HEK293 (cell line): ENCODE data around the gene MLLT1.

Source experiments
- CTCF ChIA-PET: fragments of 350-600 bp; formaldehyde crosslinking; extraction: SDS; loops from one replicate; lab custom pipeline; 2021; ENCODE audit warnings: antibody characterized with exemption; lab: Yijun Ruan, JAX
- POLR2A ChIA-PET: fragments of 300-600 bp; formaldehyde crosslinking; extraction: SDS; loops from one replicate; lab custom pipeline; 2020; ENCODE audit warnings: antibody characterized with exemption, inconsistent platforms; lab: Yijun Ruan, JAX
- H3K27ac ChIP-seq: fragments of 200-500 bp; sonication (Bioruptor generic); 2 replicates; pipeline ENCODE4 v1.5.1; 2014; ENCODE audit warnings: low read depth, low read length, control low read depth, inconsistent platforms; ENCODE audit errors: extremely low read depth
- H3K36me3 ChIP-seq, 2 experiments: fragments of 200-500 bp in 1 of 2; sonication (Bioruptor generic) in 1 of 2; 1 replicate in 1 of 2; 2 replicates in 1 of 2; pipeline ENCODE4 v1.5.1; 2014 to 2017; ENCODE audit warnings: inconsistent platforms in 2 of 2, low read length in 2 of 2; ENCODE audit not compliant: control insufficient read depth in 2 of 2, insufficient read depth in 1 of 2
- H3K4me1 ChIP-seq: fragments of 200-500 bp; sonication (Bioruptor generic); 2 replicates; pipeline ENCODE4 v1.5.1; 2014; ENCODE audit warnings: mild to moderate bottlenecking, low read length, inconsistent platforms; ENCODE audit not compliant: control insufficient read depth, insufficient read depth
- H3K4me3 ChIP-seq: 2 replicates; pipeline ENCODE4 v1.5.1; 2011; ENCODE audit warnings: low read depth, mild to moderate bottlenecking, control low read depth, low read length, moderate library complexity
- H3K9me3 ChIP-seq: fragments of 200-500 bp; sonication (Bioruptor generic); 2 replicates; pipeline ENCODE4 v1.5.1; 2014; ENCODE audit warnings: low read depth, low read length, inconsistent platforms; ENCODE audit not compliant: control insufficient read depth, insufficient read depth
- IKZF3 ChIP-seq: fragments of 450-650 bp; IDR thresholded peaks from 2 replicates; pipeline ENCODE4 v1.5.0; 2018; ENCODE audit warnings: missing biosample characterization, mild to moderate bottlenecking, missing genetic modification characterization, moderate library complexity
- YY1 ChIP-seq: fragments of 450-650 bp; formaldehyde crosslinking; IDR thresholded peaks from 2 replicates; pipeline ENCODE4 v1.5.1; 2018; ENCODE audit warnings: missing biosample characterization, missing genetic modification characterization
- ZBTB1 ChIP-seq: fragments of 450-650 bp; formaldehyde crosslinking; IDR thresholded peaks from 2 replicates; pipeline ENCODE4 v1.5.1; 2016; ENCODE audit warnings: missing biosample characterization, missing genetic modification characterization
- ZBTB48 ChIP-seq: fragments of 450-650 bp; formaldehyde crosslinking; IDR thresholded peaks from 2 replicates; pipeline ENCODE4 v1.5.1; 2016; ENCODE audit warnings: missing biosample characterization, missing genetic modification characterization
- ZFP3 ChIP-seq: fragments of 450-650 bp; formaldehyde crosslinking; IDR thresholded peaks from 2 replicates; pipeline ENCODE4 v1.5.1; 2016; ENCODE audit warnings: low read depth, missing biosample characterization, missing genetic modification characterization
- ZNF112 ChIP-seq: fragments of 450-650 bp; formaldehyde crosslinking; IDR thresholded peaks from 2 replicates; pipeline ENCODE4 v1.5.0; 2017; ENCODE audit warnings: missing biosample characterization, missing genetic modification characterization
- ZNF138 ChIP-seq: fragments of 450-650 bp; formaldehyde crosslinking; IDR thresholded peaks from 2 replicates; pipeline ENCODE4 v1.5.1; 2016; ENCODE audit warnings: missing biosample characterization, missing genetic modification characterization, borderline replicate concordance
- ZNF23 ChIP-seq: fragments of 450-650 bp; formaldehyde crosslinking; IDR thresholded peaks from 2 replicates; pipeline ENCODE4 v1.5.1; 2016; ENCODE audit warnings: missing biosample characterization, missing genetic modification characterization, borderline replicate concordance
- ZNF24 ChIP-seq: fragments of 450-650 bp; formaldehyde crosslinking; IDR thresholded peaks from 2 replicates; pipeline ENCODE4 v1.5.1; 2016; ENCODE audit warnings: missing biosample characterization, missing genetic modification characterization
- ZNF311 ChIP-seq: fragments of 450-650 bp; formaldehyde crosslinking; IDR thresholded peaks from 2 replicates; pipeline ENCODE4 v1.5.1; 2017; ENCODE audit warnings: missing biosample characterization, missing genetic modification characterization, borderline replicate concordance
- ZNF366 ChIP-seq: fragments of 450-650 bp; formaldehyde crosslinking; conservative IDR thresholded peaks from 2 replicates; pipeline ENCODE4 v1.5.1; 2016; ENCODE audit warnings: missing biosample characterization, missing genetic modification characterization
- ZNF37A ChIP-seq: fragments of 450-650 bp; IDR thresholded peaks from 2 replicates; pipeline ENCODE4 v1.5.1; 2018; ENCODE audit warnings: missing biosample characterization, missing genetic modification characterization
- ZNF416 ChIP-seq: fragments of 450-650 bp; formaldehyde crosslinking; IDR thresholded peaks from 2 replicates; pipeline ENCODE4 v1.5.1; 2016; ENCODE audit warnings: missing biosample characterization, missing genetic modification characterization
- ZNF501 ChIP-seq: fragments of 450-650 bp; formaldehyde crosslinking; IDR thresholded peaks from 2 replicates; pipeline ENCODE4 v1.5.1; 2016; ENCODE audit warnings: missing biosample characterization, missing genetic modification characterization
- ZNF658 ChIP-seq: fragments of 450-650 bp; formaldehyde crosslinking; IDR thresholded peaks from 2 replicates; pipeline ENCODE4; 2016; ENCODE audit warnings: missing biosample characterization, missing genetic modification characterization
- ZNF701 ChIP-seq: fragments of 450-650 bp; formaldehyde crosslinking; IDR thresholded peaks from 2 replicates; pipeline ENCODE4 v1.5.1; 2016; ENCODE audit warnings: missing biosample characterization, missing genetic modification characterization
- ZNF785 ChIP-seq: fragments of 450-650 bp; formaldehyde crosslinking; IDR thresholded peaks from 2 replicates; pipeline ENCODE4 v1.5.1; 2016; ENCODE audit warnings: missing biosample characterization, missing genetic modification characterization
- ZNF791 ChIP-seq: fragments of 450-650 bp; formaldehyde crosslinking; IDR thresholded peaks from 2 replicates; pipeline ENCODE4 v1.5.1; 2016; ENCODE audit warnings: missing biosample characterization, missing genetic modification characterization
- ZSCAN30 ChIP-seq: fragments of 450-650 bp; IDR thresholded peaks from 2 replicates; pipeline ENCODE4 v1.5.1; 2018; ENCODE audit warnings: missing biosample characterization, mild to moderate bottlenecking, missing genetic modification characterization, moderate library complexity
- TF ChIP-seq, protein P1 (sequence below): fragments of 450-650 bp; formaldehyde crosslinking; IDR thresholded peaks from 2 replicates; pipeline ENCODE4 v1.5.1; 2016; ENCODE audit warnings: missing biosample characterization, missing genetic modification characterization, low read depth
- TF ChIP-seq, protein P2 (sequence below): fragments of 450-650 bp; formaldehyde crosslinking; conservative IDR thresholded peaks from 2 replicates; pipeline ENCODE4 v1.5.1; 2016; ENCODE audit warnings: low read depth, missing biosample characterization, missing genetic modification characterization

Gene MLLT1

DNA sequence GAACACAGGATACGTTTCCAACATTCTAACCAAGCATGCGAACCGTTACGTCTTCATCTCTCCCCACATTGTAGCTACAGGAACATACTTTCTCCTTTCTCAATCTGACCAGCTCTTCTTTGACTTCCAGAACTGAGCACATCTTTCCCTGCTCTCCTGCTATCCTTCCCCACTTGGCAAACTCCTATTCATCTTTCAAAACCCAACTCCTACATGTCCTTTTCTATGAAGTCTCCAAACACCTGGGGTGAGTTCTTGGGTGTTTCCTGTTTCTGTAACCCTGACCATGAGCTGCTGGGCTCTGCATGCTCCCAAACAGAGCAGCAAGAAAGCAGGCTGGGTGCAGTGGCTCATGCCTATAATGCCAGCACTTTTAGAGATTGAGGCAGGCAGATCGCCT lies 47.0 kb upstream of the MLLT1 start:
- Histone ChIP-seq H3K36me3 (no peaks in the 10 kb centered on the region), H3K4me1 (no peaks in the 10 kb centered on the region), H3K27ac (no peak overlapping the region), H3K9me3 (no peaks in the 10 kb centered on the region), H3K4me3 (no peak overlapping the region)
- no peak for TF ChIP-seq ZNF37A (tag by site-specific recombination)
- TF ChIP-seq YY1 (tag by site-specific recombination), result no peak
- peak; percentile 87 for TF ChIP-seq ZFP3 (tag by site-specific recombination)
- ChIA-PET POLR2A (no interaction called here), CTCF (interaction anchor here (0.6 to 1.7 kb wide), 5 partner anchors 10 to 126 kb away, joined by 3 to 7 read pairs (median 4); no protein-coding TSS in a partner anchor)

DNA sequence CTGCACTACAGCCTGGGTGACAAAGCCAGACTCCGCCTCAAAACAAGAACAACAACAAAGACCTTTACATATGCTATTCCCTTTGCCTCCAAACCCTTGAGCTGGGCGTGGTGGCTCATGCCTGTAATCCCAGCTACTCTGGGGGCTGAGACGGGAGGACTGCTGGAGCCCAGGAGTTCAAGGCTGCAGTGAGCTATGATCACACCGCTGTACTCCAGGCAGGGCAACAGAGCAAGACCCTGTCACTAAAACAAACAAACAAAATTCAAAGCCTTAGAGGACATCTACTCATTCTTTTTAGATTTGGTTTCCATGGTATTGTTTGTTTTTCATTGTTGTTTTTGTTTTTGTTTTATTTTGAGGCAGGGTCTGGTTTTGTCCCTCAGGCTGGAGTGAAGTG lies 45.8 kb upstream of the MLLT1 start:
- Histone ChIP-seq H3K4me3 (no peak overlapping the region), H3K27ac (no peak overlapping the region)
- CTCF ChIA-PET, result interaction anchor here (1.1 to 1.7 kb wide), 2 partner anchors 20 to 26 kb away, joined by 3 to 4 read pairs; no protein-coding TSS in a partner anchor
- POLR2A ChIA-PET, result no interaction called here
- TF ChIP-seq ZNF23 (tag by site-specific recombination) (no peak), ZNF24 (tag by site-specific recombination) (no peak), IKZF3 (tag by site-specific recombination) (no peak), ZBTB1 (tag by site-specific recombination) (no peak), ZNF785 (tag by site-specific recombination) (no peak), ZNF138 (tag by site-specific recombination) (no peak), ZNF311 (tag by site-specific recombination) (no peak), ZNF501 (tag by site-specific recombination) (no peak), ZSCAN30 (no peak), ZNF791 (tag by site-specific recombination) (no peak), ZNF658 (tag by site-specific recombination) (no peak), ZNF701 (tag by site-specific recombination) (no peak), ZBTB48 (no peak), ZNF416 (tag by site-specific recombination) (no peak)
- TF ChIP-seq, protein P1, sequence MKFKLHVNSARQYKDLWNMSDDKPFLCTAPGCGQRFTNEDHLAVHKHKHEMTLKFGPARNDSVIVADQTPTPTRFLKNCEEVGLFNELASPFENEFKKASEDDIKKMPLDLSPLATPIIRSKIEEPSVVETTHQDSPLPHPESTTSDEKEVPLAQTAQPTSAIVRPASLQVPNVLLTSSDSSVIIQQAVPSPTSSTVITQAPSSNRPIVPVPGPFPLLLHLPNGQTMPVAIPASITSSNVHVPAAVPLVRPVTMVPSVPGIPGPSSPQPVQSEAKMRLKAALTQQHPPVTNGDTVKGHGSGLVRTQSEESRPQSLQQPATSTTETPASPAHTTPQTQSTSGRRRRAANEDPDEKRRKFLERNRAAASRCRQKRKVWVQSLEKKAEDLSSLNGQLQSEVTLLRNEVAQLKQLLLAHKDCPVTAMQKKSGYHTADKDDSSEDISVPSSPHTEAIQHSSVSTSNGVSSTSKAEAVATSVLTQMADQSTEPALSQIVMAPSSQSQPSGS (tag by site-specific recombination), result no peak
- TF ChIP-seq, all 188 proteins: peak for 0
- H3K36me3 ChIP-seq, result no peaks in the 10 kb centered on the region
- H3K4me1 ChIP-seq, result no peaks in the 10 kb centered on the region
- no peaks in the 10 kb centered on the region for H3K9me3 ChIP-seq

DNA sequence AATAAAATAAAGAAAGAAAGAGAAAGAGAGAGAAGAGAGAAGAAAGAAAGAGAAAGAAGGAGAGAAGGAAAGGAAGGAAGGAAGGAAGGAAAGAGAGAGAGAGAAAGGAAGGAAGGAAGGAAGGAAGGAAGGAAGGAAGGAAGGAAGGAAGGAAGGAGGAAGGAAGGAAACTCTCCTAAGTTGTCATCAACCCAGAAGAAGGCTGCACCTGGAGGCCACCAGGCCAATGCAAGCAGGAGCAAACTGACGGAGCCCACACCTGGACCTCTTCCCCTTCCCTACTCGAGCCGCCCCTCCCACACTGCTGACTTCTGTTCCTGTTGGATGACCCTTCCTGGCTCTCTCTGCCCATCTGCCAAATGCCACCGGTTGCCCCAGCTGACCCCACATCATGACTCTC lies 45.0 kb upstream of the MLLT1 start:
- peak; percentile 87 for TF ChIP-seq ZNF366 (tag by site-specific recombination)
- TF ChIP-seq ZNF112 (tag by site-specific recombination), result no peak
- Histone ChIP-seq H3K36me3 (no peaks in the 10 kb centered on the region), H3K9me3 (no peaks in the 10 kb centered on the region), H3K27ac (no peak overlapping the region), H3K4me1 (no peaks in the 10 kb centered on the region), H3K4me3 (no peak overlapping the region)
- ChIA-PET POLR2A (no interaction called here), CTCF (interaction anchor here (0.7 kb wide), 1 partner anchor 29 kb away, joined by 3 read pairs; no protein-coding TSS in a partner anchor)

DNA sequence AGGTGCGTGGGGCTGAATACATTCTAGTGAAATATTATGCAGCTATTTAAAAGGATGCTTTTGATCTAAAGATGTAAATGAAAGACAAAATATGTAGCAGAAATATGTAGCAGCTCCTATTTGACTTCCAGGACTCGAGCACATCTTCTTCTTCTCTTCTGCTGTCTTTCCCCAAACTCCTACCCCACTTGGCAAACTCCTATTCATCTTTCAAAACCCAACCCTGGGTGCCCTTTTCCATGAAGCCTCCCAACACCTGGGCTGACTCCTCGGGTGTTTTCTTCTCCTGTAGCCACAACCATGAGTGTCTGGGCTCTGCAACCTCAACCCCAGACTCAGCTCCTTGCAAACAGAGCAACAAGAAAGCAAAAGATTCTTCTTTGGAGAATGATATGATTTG lies 42.5 kb upstream of the MLLT1 start:
- POLR2A ChIA-PET, result no interaction called here
- CTCF ChIA-PET, result interaction anchor here (1.5 kb wide), 1 partner anchor 104 kb away, joined by 3 read pairs; no protein-coding TSS in a partner anchor
- Histone ChIP-seq H3K4me3 (no peak overlapping the region), H3K27ac (no peak overlapping the region), H3K4me1 (no peaks in the 10 kb centered on the region), H3K9me3 (no peaks in the 10 kb centered on the region), H3K36me3 (no peaks in the 10 kb centered on the region)
- peak; percentile 87 for TF ChIP-seq ZFP3 (tag by site-specific recombination)
- TF ChIP-seq, protein P2, sequence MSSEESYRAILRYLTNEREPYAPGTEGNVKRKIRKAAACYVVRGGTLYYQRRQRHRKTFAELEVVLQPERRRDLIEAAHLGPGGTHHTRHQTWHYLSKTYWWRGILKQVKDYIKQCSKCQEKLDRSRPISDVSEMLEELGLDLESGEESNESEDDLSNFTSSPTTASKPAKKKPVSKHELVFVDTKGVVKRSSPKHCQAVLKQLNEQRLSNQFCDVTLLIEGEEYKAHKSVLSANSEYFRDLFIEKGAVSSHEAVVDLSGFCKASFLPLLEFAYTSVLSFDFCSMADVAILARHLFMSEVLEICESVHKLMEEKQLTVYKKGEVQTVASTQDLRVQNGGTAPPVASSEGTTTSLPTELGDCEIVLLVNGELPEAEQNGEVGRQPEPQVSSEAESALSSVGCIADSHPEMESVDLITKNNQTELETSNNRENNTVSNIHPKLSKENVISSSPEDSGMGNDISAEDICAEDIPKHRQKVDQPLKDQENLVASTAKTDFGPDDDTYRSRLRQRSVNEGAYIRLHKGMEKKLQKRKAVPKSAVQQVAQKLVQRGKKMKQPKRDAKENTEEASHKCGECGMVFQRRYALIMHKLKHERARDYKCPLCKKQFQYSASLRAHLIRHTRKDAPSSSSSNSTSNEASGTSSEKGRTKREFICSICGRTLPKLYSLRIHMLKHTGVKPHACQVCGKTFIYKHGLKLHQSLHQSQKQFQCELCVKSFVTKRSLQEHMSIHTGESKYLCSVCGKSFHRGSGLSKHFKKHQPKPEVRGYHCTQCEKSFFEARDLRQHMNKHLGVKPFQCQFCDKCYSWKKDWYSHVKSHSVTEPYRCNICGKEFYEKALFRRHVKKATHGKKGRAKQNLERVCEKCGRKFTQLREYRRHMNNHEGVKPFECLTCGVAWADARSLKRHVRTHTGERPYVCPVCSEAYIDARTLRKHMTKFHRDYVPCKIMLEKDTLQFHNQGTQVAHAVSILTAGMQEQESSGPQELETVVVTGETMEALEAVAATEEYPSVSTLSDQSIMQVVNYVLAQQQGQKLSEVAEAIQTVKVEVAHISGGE (tag by site-specific recombination), result no peak
